Measurements from ENCODE around the gene MGME1.

DNA sequence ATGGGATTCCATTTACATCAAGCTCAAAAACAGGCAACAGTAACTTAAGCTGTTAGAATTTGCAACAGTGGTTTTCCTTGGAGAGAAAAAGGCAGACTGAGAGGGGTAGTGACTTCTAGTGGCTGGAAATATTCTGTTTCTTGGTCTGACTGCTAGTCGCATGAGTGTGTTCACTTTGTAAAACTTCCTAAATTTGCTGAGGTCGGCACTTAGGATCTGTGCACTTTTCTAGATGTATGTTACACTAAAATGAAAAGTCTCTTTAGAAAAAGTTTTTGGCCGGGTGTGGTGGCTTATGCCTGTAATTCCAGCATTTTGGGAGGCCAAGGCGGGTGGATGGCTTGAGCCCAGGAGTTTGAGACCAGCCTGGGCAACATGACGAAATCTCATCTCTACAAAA lies 70.2 kb downstream of the MGME1 start:
- TF ChIP-seq, protein P1, sequence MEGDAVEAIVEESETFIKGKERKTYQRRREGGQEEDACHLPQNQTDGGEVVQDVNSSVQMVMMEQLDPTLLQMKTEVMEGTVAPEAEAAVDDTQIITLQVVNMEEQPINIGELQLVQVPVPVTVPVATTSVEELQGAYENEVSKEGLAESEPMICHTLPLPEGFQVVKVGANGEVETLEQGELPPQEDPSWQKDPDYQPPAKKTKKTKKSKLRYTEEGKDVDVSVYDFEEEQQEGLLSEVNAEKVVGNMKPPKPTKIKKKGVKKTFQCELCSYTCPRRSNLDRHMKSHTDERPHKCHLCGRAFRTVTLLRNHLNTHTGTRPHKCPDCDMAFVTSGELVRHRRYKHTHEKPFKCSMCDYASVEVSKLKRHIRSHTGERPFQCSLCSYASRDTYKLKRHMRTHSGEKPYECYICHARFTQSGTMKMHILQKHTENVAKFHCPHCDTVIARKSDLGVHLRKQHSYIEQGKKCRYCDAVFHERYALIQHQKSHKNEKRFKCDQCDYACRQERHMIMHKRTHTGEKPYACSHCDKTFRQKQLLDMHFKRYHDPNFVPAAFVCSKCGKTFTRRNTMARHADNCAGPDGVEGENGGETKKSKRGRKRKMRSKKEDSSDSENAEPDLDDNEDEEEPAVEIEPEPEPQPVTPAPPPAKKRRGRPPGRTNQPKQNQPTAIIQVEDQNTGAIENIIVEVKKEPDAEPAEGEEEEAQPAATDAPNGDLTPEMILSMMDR (IDR thresholded peaks at IDR 0.05): no peak
- TF ChIP-seq POLR2A (IDR thresholded peaks at IDR 0.05): no peak
- no peak for TF ChIP-seq EP300 (IDR thresholded peaks at IDR 0.05)
